Lung (tissue), 12 donors: ENCODE data around the gene ASGR2. TPM values are rescaled to one million over a fixed set of nuclear protein-coding genes. Genes with fewer than 3 reads are reported as not detected.
"Not testable (repeated sequence)": the region's sequence is repeated elsewhere in the genome, so short reads cannot be mapped to it uniquely, and the experiment has no call there.

ENCODE experiments used
- ATAC-seq: fragments of 200-7000 bp; cut with Tn5 transposase; one replicate; pipeline ENCODE4 v1.9.1; 2020; ENCODE audit warnings: moderate number of reproducible peaks; ENCODE audit not compliant: insufficient read depth, low FRiP score
- DNase-seq, 3 donors: peaks; one replicate each; pipeline ENCODE4 v3.0.0-alpha.2; 2013 to 2017
- H3K27ac ChIP-seq, 2 donors: one replicate each; pipeline ENCODE4 v1.5.1; 2013; ENCODE audit warnings: mild to moderate bottlenecking in 2 of 2, moderate library complexity in 2 of 2, control low read depth in 1 of 2, inconsistent platforms in 1 of 2, low read depth in 1 of 2, low read length in 1 of 2
- H3K27me3 ChIP-seq, 3 donors: one replicate each; pipeline ENCODE4 v1.5.1; 2013; ENCODE audit warnings: low read length in 2 of 3; ENCODE audit not compliant: control insufficient read depth in 3 of 3, insufficient read depth in 3 of 3
- H3K36me3 ChIP-seq, 4 donors: one replicate each; pipeline ENCODE4 v1.5.1; 2013; ENCODE audit warnings: low read length in 4 of 4, mild to moderate bottlenecking in 1 of 4, moderate library complexity in 1 of 4; ENCODE audit not compliant: control insufficient read depth in 4 of 4, insufficient read depth in 4 of 4
- H3K4me1 ChIP-seq, 5 donors: one replicate each; pipeline ENCODE4 v1.5.1; 2013; ENCODE audit warnings: low read length in 5 of 5, mild to moderate bottlenecking in 2 of 5, moderate library complexity in 1 of 5; ENCODE audit not compliant: control insufficient read depth in 5 of 5, insufficient read depth in 5 of 5
- H3K4me3 ChIP-seq: one replicate; pipeline ENCODE4 v1.5.1; 2013; ENCODE audit warnings: mild to moderate bottlenecking, control low read depth, moderate library complexity
- H3K9ac ChIP-seq, 2 donors: one replicate each; pipeline ENCODE4 v1.5.1; 2013; ENCODE audit warnings: low read length in 2 of 2, control low read depth in 1 of 2; ENCODE audit not compliant: insufficient read depth in 1 of 2
- H3K9me3 ChIP-seq, 4 donors: one replicate each; pipeline ENCODE4 v1.5.1; 2013; ENCODE audit warnings: low read length in 3 of 4, mild to moderate bottlenecking in 1 of 4, moderate library complexity in 1 of 4; ENCODE audit not compliant: control insufficient read depth in 4 of 4, insufficient read depth in 3 of 4
- CTCF ChIP-seq: IDR thresholded peaks from 2 replicates; pipeline ENCODE4 v1.5.1; 2012; ENCODE audit warnings: mild to moderate bottlenecking; ENCODE audit errors: control extremely low read depth, extremely low read depth
- WGBS, 2 donors: extraction: QIAGEN DNeasy Blood & Tissue Kit; methylation state at CpG; one replicate each; pipeline ENCODE4 v1.1.7; 2013; 5-methylcytosine and 5-hydroxymethylcytosine counted together
- polyA plus RNA-seq, 2 donors: library from polyadenylated mRNA; stranded (reverse); fragments of 200-250 nt; gene quantifications; one replicate each; pipeline ENCODE4 v1.2.1, GENCODE V29; 2013
- total RNA-seq, 2 donors: library from RNA; depleted of rRNA in 1 of 2; stranded (reverse); fragments of >200 nt in 1 of 2; gene quantifications; one replicate each; pipeline ENCODE4 v1.2.1, GENCODE V29; 2014 to 2021
- donor health status: control.
- donor health status: control.
- donor health status: Bipolar disorder and iron deficiency.
- donor health status: healthy.
- donor health status: DM: yes; HTN: yes; CAD: no.

Gene ASGR2
- total and polyA plus RNA-seq, 4 donors = 1.6 to 12.0 (median 2.6) TPM

- Histone ChIP-seq H3K36me3 (no peaks in the 10 kb centered on the region), H3K9ac (no peak overlapping the region), H3K4me1 (no peaks in the 10 kb centered on the region), H3K9me3 (no peaks in the 10 kb centered on the region), H3K27me3 (no peaks in the 10 kb centered on the region), H3K27ac (no peak overlapping the region), H3K4me3 (no peak overlapping the region)
- 85 to 88% methylated on average over 5 of the region's 5 CpGs for WGBS, 2 donors
- ATAC-seq (no peak), DNase-seq (no peak)
- TF ChIP-seq CTCF = no peak
Measured at GRCh38 chr17:7124923-7125322, 10.3 kb upstream of the ASGR2 start.

GRCh38 chr17:7123844-7124243 is 9.2 kb upstream of the ASGR2 start:
- no peak for ATAC-seq
- H3K27ac ChIP-seq = no peak overlapping the region
- DNase-seq = no peak

GRCh38 chr17:7122381-7122780 is 7.8 kb upstream of the ASGR2 start:
- Histone ChIP-seq H3K9ac (no peak overlapping the region), H3K27ac (no peak overlapping the region), H3K27me3 (no peaks in the 10 kb centered on the region), H3K4me1 (no peaks in the 10 kb centered on the region), H3K9me3 (peaks cover 0 to 1% (median 0%) of the 10 kb centered on the region in 4 donors), H3K4me3 (no peak overlapping the region), H3K36me3 (no peaks in the 10 kb centered on the region)
- 34 to 46% methylated on average over 4 of the region's 4 CpGs for WGBS, 2 donors
- DNase-seq (no peak), ATAC-seq (no peak)
- TF ChIP-seq CTCF = no peak

More at GRCh38 chr17:7123844-7124243, 9.2 kb upstream of the ASGR2 start:
- Histone ChIP-seq H3K4me3 (no peak overlapping the region), H3K4me1 (no peaks in the 10 kb centered on the region), H3K9me3 (no peaks in the 10 kb centered on the region), H3K9ac (no peak overlapping the region), H3K27me3 (no peaks in the 10 kb centered on the region), H3K36me3 (no peaks in the 10 kb centered on the region)
- TF ChIP-seq CTCF = no peak
- 85 to 88% methylated on average over 4 of the region's 4 CpGs for WGBS, 2 donors

- not testable (repeated sequence) for H3K27me3 ChIP-seq, H3K4me3 ChIP-seq, H3K4me1 ChIP-seq, H3K36me3 ChIP-seq, ATAC-seq, H3K9me3 ChIP-seq, DNase-seq, H3K9ac ChIP-seq, H3K27ac ChIP-seq
- 37 to 55% methylated on average over 12 of the region's 12 CpGs for WGBS, 2 donors
Measured at GRCh38 chr17:7120635-7121034, 6.0 kb upstream of the ASGR2 start.
